Measurements from ENCODE around the gene ADRB2. TPM values are rescaled to one million over a fixed set of nuclear protein-coding genes. Genes with fewer than 3 reads are reported as not detected.
A peak's percentile ranks its signal among the peaks of the same experiment; 100 is the strongest.
"Not testable (repeated sequence)": the region's sequence is repeated elsewhere in the genome, so short reads cannot be mapped to it uniquely, and the experiment has no call there.

ADRB2 gene
- polyA plus RNA-seq, 6 donors from 2014 or later = 1.9 to 5.1 (median 4.0) TPM

- Mint-ChIP-seq H3K27me3 (no peaks in the 10 kb centered on the region), H3K9me3 (no peaks in the 10 kb centered on the region), H3K4me1 (no peaks in the 10 kb centered on the region), H3K36me3 (no peaks in the 10 kb centered on the region), H3K4me3 (peak overlapping the region in 1 of 8 donors; percentile 49), H3K27ac (peak overlapping the region in 1 of 6 donors; percentile 48)
- ATAC-seq (ENCODE audit: low read depth in 2 of 2) (no peak), DNase-seq (no peak)
Observed at GRCh38 chr5:148875205-148875875, 48.9 kb downstream of the ADRB2 start.

DNA sequence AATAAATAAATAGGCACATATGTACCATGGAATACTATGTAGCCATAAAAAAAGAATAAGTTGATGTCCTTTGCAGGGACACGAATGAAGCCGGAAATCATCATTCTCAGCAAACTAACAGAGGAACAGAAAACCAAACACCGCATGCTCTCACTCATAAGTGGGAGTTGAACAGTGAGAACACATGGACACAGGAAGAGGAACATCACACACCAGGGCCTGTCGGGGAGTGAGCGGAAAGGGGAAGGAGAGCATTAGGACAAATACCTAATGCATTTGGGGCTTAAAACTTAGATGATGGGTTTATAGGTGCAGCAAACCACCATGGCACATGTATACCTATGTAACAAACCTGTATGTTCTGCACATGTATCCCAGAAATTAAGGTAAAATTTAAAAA, 51.0 kb downstream of the ADRB2 start:
- H3K4me3 Mint-ChIP-seq; ATAC-seq (ENCODE audit: low read depth in 2 of 2); H3K9me3 Mint-ChIP-seq; H3K27me3 Mint-ChIP-seq; H3K4me1 Mint-ChIP-seq; H3K36me3 Mint-ChIP-seq; DNase-seq: not testable (repeated sequence)
- peak overlapping the region in 1 of 6 donors; percentile 51 for H3K27ac Mint-ChIP-seq

Other genes with a start within 250 kb of the ADRB2 start
- not detected for gene HTR4, start 172.1 kb upstream of the ADRB2 start, polyA plus RNA-seq (ENCODE audit: low read depth in 6 of 6)
- gene SH3TC2, start 236.5 kb downstream of the ADRB2 start, polyA plus RNA-seq (ENCODE audit: low read depth in 6 of 6) = under 1 TPM in 1 of 6 donors, not detected in 5; 0.11 TPM

Data from naive B cell (primary cell).